Activated T-cell treated with anti-CD3 and anti-CD28 coated beads, Interleukin-2, amount 50 U/mL, for 4 hours (primary cell): ENCODE measurements around the gene HDGFL1. TPM values are rescaled to one million over a fixed set of nuclear protein-coding genes. Genes with fewer than 3 reads are reported as not detected.

Experiments
- ATAC-seq, 2 donors: fragments of 200-7000 bp; cut with Tn5 transposase; one replicate each; pipeline ENCODE4 v1.10.0; 2021
- DNase-seq: peaks from one replicate; pipeline ENCODE4 v3.0.0-alpha.2; 2020
- H3K27me3 Mint-ChIP-seq: one replicate; pipeline ENCODE4 v1.8.0; 2021; ENCODE audit warnings: low read depth, mixed read lengths
- H3K36me3 Mint-ChIP-seq: one replicate; pipeline ENCODE4 v1.8.0; 2022; ENCODE audit warnings: mixed read lengths; ENCODE audit not compliant: insufficient read depth
- H3K4me1 Mint-ChIP-seq: one replicate; pipeline ENCODE4 v1.8.0; 2021; ENCODE audit warnings: low read depth, mixed read lengths
- H3K4me3 Mint-ChIP-seq: one replicate; pipeline ENCODE4 v1.8.0; 2021; ENCODE audit warnings: mild to moderate bottlenecking, moderate library complexity, mixed read lengths
- H3K9me3 Mint-ChIP-seq: one replicate; pipeline ENCODE4 v1.8.0; 2021; ENCODE audit warnings: mixed read lengths
- total RNA-seq, 3 donors: library from RNA; stranded (reverse); gene quantifications; one replicate each; pipeline ENCODE4 v1.2.1, GENCODE V29; 2021

HDGFL1 gene
- total RNA-seq, 3 donors from 2014 or later: not detected

DNA sequence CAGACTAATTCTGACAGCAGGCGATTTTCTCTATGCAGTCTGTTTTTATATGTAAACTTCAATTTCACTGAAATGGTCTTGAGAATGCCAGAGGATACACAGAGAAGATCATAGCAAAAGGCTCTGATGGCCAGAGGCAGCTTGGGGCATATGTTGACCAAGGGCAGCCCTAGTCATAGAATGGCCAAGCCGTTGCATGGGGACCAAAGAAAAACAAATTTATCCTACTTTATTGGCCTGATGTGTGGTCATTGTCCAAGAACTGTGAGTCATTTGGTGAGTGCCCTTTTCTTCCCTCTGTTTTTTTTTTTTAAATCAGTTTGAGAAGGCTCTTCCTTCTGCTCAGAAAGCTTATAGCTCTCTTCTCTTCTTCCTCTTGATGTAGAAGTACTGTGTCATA, 5.8 kb downstream of the HDGFL1 start:
- ATAC-seq (no peak), DNase-seq (no peak)
- H3K36me3 Mint-ChIP-seq: no peaks in the 10 kb centered on the region
- no peaks in the 10 kb centered on the region for H3K27me3 Mint-ChIP-seq
- H3K9me3 Mint-ChIP-seq: peaks cover 9% of the 10 kb centered on the region
- no peaks in the 10 kb centered on the region for H3K4me1 Mint-ChIP-seq
- H3K4me3 Mint-ChIP-seq: no peak overlapping the region

DNA sequence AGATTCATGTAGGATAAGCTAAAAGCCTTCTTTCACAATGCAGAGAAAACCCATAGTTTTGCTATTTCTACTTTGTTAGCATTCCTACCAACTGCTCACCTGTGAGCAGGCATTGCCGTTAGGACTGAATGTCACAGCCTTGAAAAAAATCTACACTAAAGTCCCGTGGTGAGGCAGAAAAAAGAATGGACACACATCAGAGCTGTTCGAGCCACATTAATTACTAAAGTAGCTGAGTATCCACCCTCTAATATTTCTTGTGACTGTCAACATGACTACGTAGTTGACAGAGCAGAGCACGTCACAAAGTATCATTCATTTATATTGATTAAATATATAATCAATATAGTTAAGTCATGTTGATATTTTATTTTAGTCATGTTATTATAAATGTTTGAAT, 10.1 kb downstream of the HDGFL1 start:
- H3K4me3 Mint-ChIP-seq: no peak overlapping the region
- DNase-seq: no peak
- H3K36me3 Mint-ChIP-seq: no peaks in the 10 kb centered on the region
- H3K4me1 Mint-ChIP-seq: no peaks in the 10 kb centered on the region
- no peak for ATAC-seq
- peaks cover 4% of the 10 kb centered on the region for H3K9me3 Mint-ChIP-seq
- H3K27me3 Mint-ChIP-seq: no peaks in the 10 kb centered on the region

DNA sequence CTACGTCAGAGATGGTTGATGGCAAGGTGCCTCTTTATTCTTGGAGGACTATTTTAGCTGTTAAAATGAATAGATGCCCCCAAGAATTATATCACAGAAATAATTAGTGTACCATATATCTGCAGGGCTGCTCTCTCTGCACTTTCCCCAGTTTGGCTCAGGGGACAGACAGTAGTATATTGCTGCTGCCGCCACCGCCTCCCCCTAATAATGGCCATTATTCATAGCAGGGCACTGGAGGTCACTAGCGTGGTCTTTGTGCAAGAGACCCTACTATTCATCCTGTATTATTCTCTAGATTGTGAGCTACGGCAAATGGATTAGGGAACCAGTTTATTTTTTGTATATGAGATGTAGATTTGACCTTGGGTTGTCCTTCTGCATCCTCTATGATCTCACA, 11.0 kb downstream of the HDGFL1 start:
- H3K9me3 Mint-ChIP-seq: peaks cover 4% of the 10 kb centered on the region
- no peaks in the 10 kb centered on the region for H3K4me1 Mint-ChIP-seq
- no peaks in the 10 kb centered on the region for H3K27me3 Mint-ChIP-seq
- DNase-seq (no peak), ATAC-seq (no peak)
- no peaks in the 10 kb centered on the region for H3K36me3 Mint-ChIP-seq
- H3K4me3 Mint-ChIP-seq: no peak overlapping the region

DNA sequence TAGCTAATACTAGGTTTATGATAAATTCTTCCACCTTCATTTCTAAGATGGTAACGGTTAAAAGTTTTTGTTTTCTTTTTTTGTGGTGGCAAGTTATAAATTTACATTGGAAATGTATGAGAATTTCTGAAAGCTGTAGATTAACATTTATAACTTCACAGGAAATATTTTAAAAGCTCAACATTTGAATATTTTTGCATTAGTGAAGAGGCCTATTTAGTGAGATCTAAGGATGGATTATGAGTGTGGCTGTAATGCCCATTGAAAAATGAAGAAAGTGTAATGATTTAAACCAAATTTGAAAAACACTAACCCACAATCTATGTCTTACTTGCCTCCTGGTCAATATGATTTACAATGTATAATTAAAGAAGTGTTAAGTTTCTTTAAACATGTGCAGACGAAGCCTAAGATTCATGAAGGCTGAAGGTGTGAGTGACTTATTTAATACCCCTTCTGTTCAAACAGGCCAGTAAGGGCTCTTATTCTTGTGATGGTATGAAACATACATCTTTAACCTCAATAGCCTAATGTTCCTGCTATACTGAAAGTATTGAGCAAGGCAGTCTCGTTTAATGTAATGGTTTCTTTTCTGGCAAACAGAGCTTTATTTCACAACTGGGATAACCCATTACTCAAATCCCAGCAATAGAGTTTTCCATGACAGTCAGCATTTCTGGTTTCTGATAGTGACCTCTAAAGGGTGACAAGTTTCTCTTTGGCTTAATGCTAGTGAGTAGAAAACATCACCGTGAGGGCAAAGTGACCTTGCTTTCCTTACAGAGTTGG, 13.2 kb downstream of the HDGFL1 start:
- DNase-seq: no peak
- no peaks in the 10 kb centered on the region for H3K36me3 Mint-ChIP-seq

GRCh38 chr6:22583230-22583629, 13.9 kb downstream of the HDGFL1 start:
- H3K9me3 Mint-ChIP-seq: no peaks in the 10 kb centered on the region
- DNase-seq: no peak
- no peaks in the 10 kb centered on the region for H3K27me3 Mint-ChIP-seq
- H3K4me3 Mint-ChIP-seq: no peak overlapping the region
- no peaks in the 10 kb centered on the region for H3K4me1 Mint-ChIP-seq
- no peak for ATAC-seq
- H3K36me3 Mint-ChIP-seq: no peaks in the 10 kb centered on the region

More for the DNA sequence above, 13.2 kb downstream of the HDGFL1 start:
- no peak for ATAC-seq
- Mint-ChIP-seq H3K27me3 (no peaks in the 10 kb centered on the region), H3K9me3 (no peaks in the 10 kb centered on the region), H3K4me3 (no peak overlapping the region), H3K4me1 (no peaks in the 10 kb centered on the region)

DNA sequence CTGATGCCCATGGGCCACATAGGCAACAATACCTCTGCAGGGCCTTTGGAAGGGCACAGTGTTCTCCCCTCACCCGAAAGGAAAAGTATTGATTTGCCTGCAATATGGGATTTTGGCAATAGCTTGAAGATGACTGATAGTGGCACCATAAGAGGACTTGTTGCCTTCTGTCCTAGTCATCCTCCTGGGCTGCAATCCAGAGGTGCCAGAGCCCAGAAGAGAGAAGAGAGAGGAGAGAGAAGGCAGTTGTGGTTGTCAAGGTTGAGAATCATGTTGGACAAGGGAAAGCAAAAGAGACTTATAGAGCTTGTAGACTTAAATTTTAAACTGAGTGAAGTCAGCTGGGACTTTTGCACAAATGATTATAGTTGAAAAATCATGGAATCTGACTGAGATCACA, 14.6 kb downstream of the HDGFL1 start:
- H3K36me3 Mint-ChIP-seq: no peaks in the 10 kb centered on the region
- no peak for DNase-seq
- no peak for ATAC-seq
- no peak overlapping the region for H3K4me3 Mint-ChIP-seq
- H3K27me3 Mint-ChIP-seq: no peaks in the 10 kb centered on the region
- H3K9me3 Mint-ChIP-seq: no peaks in the 10 kb centered on the region
- H3K4me1 Mint-ChIP-seq: no peaks in the 10 kb centered on the region

DNA sequence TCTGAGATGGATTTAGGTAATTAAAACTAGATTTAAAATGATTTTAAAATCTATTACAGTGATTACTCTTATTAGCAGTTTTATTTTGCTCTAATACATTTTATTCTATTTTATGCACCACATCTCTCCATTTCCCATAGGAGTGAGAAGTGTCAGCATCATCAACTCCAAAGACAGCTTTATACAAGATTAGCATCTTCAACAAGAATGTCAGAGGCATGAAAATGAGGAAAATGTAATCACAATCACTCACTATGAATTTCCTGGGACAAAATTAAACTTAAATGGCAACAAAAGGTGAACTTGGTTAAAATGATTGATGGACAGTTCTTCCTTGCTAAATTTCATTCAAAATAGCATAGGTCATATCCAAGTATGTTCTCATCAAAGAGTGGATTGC, 19.8 kb downstream of the HDGFL1 start:
- no peak for DNase-seq
- no peaks in the 10 kb centered on the region for H3K27me3 Mint-ChIP-seq
- no peaks in the 10 kb centered on the region for H3K36me3 Mint-ChIP-seq
- no peak overlapping the region for H3K4me3 Mint-ChIP-seq
- H3K9me3 Mint-ChIP-seq: no peaks in the 10 kb centered on the region
- no peaks in the 10 kb centered on the region for H3K4me1 Mint-ChIP-seq
- no peak for ATAC-seq

- Mint-ChIP-seq H3K4me1 (no peaks in the 10 kb centered on the region), H3K9me3 (peaks cover 5% of the 10 kb centered on the region), H3K4me3 (no peak overlapping the region), H3K36me3 (no peaks in the 10 kb centered on the region), H3K27me3 (no peaks in the 10 kb centered on the region)
- DNase-seq (no peak), ATAC-seq (no peak)
Observed at GRCh38 chr6:22590423-22590822, 21.1 kb downstream of the HDGFL1 start.

- no peaks in the 10 kb centered on the region for H3K4me1 Mint-ChIP-seq
- no peak overlapping the region for H3K4me3 Mint-ChIP-seq
- DNase-seq: no peak
- no peak for ATAC-seq
- no peaks in the 10 kb centered on the region for H3K36me3 Mint-ChIP-seq
- H3K27me3 Mint-ChIP-seq: no peaks in the 10 kb centered on the region
- H3K9me3 Mint-ChIP-seq: peaks cover 5% of the 10 kb centered on the region
Observed at GRCh38 chr6:22593895-22594294, 24.5 kb downstream of the HDGFL1 start.

DNA sequence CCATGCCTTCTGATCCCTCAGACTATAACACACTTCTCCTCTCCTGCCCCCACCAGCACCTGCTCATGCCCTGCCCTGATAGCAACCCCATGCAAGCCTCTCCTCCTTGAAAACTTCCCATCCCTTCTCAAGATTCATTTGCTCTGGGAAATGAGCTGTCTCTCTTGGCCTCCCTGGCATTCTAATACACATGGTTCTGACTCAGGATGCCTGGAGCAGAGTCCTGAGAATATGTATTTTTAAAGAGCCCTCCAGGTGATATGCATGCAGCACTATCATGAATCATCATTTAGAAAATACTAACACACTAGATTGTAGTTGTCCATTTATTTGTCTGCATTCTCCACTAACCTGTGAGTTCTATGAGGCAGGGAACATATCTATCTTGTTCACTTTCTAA, 26.6 kb downstream of the HDGFL1 start:
- ATAC-seq (no peak), DNase-seq (no peak)
- Mint-ChIP-seq H3K4me3 (no peak overlapping the region), H3K27me3 (no peaks in the 10 kb centered on the region), H3K9me3 (peaks cover 5% of the 10 kb centered on the region), H3K36me3 (no peaks in the 10 kb centered on the region), H3K4me1 (no peaks in the 10 kb centered on the region)

DNA sequence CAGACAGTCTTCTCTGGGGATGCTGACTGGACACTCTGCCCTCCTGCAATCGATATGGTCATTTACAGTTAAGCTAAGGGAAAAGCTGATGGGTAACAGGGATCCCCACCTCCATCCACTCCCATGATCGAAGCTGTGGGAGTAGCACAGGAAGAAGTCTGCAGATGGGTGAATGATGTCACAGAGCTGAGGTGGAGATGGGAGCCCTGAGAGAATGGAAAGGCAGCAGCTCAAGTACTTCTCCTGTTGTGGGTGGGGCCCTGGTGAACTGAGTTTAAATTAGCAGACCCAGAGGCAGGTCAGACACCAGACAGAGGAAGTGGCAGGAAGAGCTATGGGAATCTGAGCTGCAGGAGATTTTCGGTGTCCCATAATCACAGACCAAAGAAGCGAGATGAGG, 29.0 kb downstream of the HDGFL1 start:
- no peaks in the 10 kb centered on the region for H3K36me3 Mint-ChIP-seq
- ATAC-seq: no peak
- peaks cover 5% of the 10 kb centered on the region for H3K9me3 Mint-ChIP-seq
- H3K27me3 Mint-ChIP-seq: no peaks in the 10 kb centered on the region
- no peak overlapping the region for H3K4me3 Mint-ChIP-seq
- no peaks in the 10 kb centered on the region for H3K4me1 Mint-ChIP-seq
- no peak for DNase-seq

- Mint-ChIP-seq H3K36me3 (no peaks in the 10 kb centered on the region), H3K4me1 (no peaks in the 10 kb centered on the region), H3K9me3 (peaks cover 3% of the 10 kb centered on the region), H3K4me3 (no peak overlapping the region), H3K27me3 (no peaks in the 10 kb centered on the region)
- ATAC-seq (no peak), DNase-seq (no peak)
Observed at GRCh38 chr6:22600059-22600458, 30.7 kb downstream of the HDGFL1 start.

GRCh38 chr6:22601984-22602383, 32.6 kb downstream of the HDGFL1 start:
- ATAC-seq (no peak), DNase-seq (no peak)
- H3K36me3 Mint-ChIP-seq: no peaks in the 10 kb centered on the region
- no peak overlapping the region for H3K4me3 Mint-ChIP-seq
- H3K9me3 Mint-ChIP-seq: no peaks in the 10 kb centered on the region
- H3K4me1 Mint-ChIP-seq: no peaks in the 10 kb centered on the region
- no peaks in the 10 kb centered on the region for H3K27me3 Mint-ChIP-seq

DNA sequence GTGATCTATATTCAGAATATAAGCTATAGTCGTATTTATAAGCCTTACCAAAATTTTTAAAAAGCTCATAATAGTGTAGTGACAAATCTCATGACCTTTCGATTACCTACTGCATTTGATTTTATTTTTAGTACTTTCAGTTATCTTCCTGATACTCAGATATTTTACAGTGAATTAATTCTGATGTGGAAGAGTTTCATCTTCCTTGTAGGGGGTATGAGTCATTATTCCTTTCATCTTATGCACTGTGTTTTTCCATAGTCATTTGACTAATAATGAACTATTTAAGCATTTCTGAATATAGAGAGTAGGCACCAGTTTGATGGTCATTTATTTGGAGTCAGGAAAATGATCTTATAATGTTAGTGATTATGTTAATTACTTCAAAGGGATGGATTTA, 36.4 kb downstream of the HDGFL1 start:
- Mint-ChIP-seq H3K9me3 (no peaks in the 10 kb centered on the region), H3K4me1 (no peaks in the 10 kb centered on the region), H3K27me3 (no peaks in the 10 kb centered on the region), H3K36me3 (no peaks in the 10 kb centered on the region), H3K4me3 (no peak overlapping the region)
- DNase-seq (no peak), ATAC-seq (no peak)

- Mint-ChIP-seq H3K27me3 (no peaks in the 10 kb centered on the region), H3K36me3 (no peaks in the 10 kb centered on the region), H3K4me1 (no peaks in the 10 kb centered on the region), H3K4me3 (no peak overlapping the region), H3K9me3 (peaks cover 4% of the 10 kb centered on the region)
- no peak for DNase-seq
- no peak for ATAC-seq
Observed at GRCh38 chr6:22610127-22610526, 40.8 kb downstream of the HDGFL1 start.
